Measurements from ENCODE around the gene LAYN.

Gene LAYN

GRCh38 chr11:111598559-111598958 is 58.0 kb downstream of the LAYN start:
- DNase-seq, result no peak

GRCh38 chr11:111601636-111601978 is 61.1 kb downstream of the LAYN start:
- no peak for DNase-seq

- DNase-seq, result peak; percentile 94
Measured at GRCh38 chr11:111601979-111602864, 61.7 kb downstream of the LAYN start, which contains the start of gene SIK2. SIK2 (plus strand) TSS chr11:111602449; CDS start chr11:111602564, 115 bp downstream.

GRCh38 chr11:111602865-111603610 is 62.5 kb downstream of the LAYN start:
- peak; percentile 25 for DNase-seq

GRCh38 chr11:111603611-111604130 is 63.2 kb downstream of the LAYN start:
- no peak for DNase-seq

GRCh38 chr11:111604392-111605009 is 64.0 kb downstream of the LAYN start:
- peak; percentile 73 for DNase-seq

GRCh38 chr11:111605681-111606080 is 65.2 kb downstream of the LAYN start:
- no peak for DNase-seq

- no peak for DNase-seq
Measured at GRCh38 chr11:111606986-111607385, 66.5 kb downstream of the LAYN start.

- no peak for DNase-seq
Measured at GRCh38 chr11:111607751-111608150, 67.2 kb downstream of the LAYN start.
